ENCODE measurements around the gene PRR15L.

The PRR15L gene

DNA sequence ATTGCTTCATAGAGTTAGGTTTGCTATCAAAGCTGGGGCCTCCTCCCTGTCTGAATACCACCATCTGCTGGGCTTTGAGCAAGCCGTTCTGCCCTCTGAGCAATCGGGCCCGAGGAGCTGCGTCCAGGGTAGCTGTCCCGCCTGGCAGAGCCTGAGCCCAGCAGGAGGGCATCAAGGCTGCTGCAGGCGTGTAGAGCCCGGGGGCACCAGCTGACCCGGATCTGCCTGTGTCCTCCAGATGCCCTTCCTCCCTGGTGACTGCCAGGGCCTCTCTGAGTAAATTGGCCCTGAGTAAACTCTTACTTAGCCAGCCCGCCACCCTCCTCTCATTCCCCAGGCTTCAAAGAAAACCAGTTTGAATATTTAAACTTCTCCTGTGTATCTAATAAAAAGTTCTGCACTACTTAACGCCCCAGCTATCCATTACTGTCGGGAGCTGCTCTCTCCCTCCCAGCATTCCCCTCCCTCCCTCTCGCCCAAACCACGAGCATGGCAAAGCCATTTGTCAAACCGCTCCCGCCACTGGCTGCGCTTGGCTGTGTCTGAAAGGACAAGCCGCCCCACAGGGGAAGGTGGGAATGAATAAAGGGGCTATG, 29.7 kb upstream of the PRR15L start:
- peak; percentile 52 to 82 for DNase-seq

GRCh38 chr17:47986520-47986919, 28.8 kb upstream of the PRR15L start:
- DNase-seq, result no peak

DNA sequence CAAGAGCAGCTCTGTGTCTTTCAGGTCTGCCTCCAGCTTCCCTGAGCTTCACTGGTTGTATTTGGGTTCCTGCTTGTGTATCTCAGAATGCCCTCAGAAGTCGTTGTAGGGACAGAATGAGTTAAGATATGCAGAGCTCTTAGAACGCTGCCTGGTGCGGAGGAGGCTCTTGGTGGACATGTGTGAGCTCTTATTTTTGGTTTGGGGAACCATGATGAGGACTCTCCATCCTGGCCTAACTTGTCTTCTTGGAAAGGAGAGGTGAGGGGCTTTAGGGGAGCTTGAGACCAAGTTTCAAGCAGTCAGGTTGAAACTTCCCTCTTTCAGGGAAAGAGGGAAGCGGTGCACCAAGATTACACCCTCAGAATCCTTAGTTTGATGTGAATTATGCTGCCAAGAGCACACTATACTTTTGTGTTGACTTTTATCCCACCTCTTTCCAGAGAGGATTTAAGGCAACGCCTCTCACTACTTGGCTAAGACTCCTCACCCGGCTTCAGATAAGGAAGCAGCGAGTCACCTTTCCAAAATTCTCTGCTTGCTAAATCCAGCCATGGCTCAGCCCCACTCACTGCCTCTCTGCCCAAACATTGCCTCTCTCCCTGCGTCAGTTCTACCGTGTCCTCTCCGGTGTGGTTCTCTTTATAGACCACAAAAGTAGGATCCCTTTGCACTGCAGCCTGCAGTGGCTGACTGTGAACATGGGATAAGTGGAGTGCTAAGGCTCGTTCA, 26.0 kb upstream of the PRR15L start:
- DNase-seq, result no peak

DNA sequence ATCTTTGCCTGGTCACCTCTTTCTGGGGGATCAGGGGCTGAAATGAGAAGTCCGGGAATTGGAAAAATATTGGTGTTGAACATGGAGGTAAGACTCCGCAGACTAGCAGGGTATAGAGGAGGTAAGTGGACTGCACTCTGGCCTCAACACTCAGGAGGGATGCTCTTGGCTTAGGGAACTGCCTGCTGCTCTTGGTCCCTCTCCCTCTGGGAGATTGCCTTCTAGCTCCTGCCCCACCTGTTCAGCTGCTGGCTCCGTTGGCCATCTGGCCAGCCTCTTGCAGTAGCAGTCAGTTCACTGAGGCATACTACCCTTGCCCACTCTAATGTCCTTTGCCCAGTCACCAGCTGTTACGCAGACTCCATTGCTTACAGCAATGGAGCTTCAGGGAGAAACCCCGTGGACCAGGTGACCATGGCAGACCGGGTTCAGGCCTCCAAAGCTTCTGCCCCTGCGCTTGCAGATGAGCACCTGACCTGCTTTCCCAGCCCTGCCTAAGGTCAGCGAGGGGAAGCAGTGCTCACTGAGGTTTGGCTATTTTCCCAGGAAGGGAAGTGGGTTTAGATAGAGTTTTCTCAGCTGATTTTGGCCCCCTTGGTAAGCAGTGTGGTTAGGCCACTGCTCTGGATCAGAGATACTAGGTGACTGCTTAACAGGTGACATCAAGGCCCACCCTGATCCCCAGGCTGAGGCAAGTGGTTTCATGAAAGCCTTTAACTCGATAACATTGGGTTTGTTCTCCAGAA, 25.1 kb upstream of the PRR15L start:
- DNase-seq, result no peak

GRCh38 chr17:47982091-47982617, 24.5 kb upstream of the PRR15L start:
- DNase-seq, result no peak

DNA sequence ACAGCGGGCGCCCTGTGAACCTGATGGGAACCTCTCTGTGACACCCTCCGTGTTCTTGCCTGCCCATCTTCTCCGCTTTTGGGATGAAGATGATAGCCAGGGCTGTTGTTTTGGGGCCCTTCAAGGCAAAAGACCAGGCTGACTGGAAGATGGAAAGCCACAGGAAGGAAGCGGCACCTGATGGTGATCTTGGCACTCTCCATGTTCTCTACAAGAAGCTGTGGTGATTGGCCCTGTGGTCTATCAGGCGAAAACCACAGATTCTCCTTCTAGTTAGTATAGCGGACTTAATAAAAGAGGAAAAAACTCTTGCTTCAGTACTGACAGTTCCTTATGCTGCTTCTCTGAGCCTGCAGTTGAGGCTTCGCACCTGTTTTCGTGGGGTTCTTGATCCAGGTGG, 23.8 kb upstream of the PRR15L start:
- DNase-seq, result no peak

DNA sequence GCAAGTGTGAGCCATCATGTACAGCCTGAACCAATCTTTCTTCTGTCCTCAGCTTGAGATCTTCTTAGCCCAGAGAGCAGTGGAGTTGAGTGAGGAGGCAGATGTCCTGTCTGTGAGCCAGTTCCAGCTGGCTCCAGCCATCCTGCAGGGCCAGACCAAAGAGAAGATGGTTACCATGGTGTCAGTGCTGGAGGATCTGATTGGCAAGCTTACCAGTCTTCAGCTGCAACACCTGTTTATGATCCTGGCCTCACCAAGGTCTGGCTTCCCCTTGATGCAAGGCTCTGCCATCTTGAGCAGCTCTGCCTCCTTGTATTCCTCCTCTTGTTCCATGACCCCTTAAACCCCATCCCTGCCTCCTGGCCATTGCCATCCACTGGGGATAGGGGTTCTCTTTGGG, 22.9 kb upstream of the PRR15L start:
- peak in 1 of 2 experiments; percentile 35 for DNase-seq

DNA sequence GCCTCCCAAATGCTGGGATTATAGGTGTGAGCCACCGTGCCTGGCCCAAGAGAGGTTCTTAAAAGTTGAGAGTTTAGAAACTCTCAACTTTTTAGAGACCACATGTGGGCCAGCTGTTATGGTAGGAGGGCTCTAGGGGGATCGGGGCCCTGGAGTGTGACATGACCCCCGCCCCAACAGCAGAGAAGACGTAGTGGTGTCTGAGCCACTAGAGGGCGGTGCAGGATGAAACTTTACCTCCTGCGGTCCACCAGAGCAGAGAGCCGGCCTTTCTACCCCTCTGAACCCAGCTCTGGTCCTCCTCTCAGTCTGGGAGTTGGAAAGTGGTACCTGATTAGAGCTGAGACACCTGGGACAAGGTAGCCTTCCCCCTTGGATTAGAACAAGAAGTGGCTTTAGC, 20.6 kb upstream of the PRR15L start:
- peak; percentile 64 to 73 for DNase-seq

DNA sequence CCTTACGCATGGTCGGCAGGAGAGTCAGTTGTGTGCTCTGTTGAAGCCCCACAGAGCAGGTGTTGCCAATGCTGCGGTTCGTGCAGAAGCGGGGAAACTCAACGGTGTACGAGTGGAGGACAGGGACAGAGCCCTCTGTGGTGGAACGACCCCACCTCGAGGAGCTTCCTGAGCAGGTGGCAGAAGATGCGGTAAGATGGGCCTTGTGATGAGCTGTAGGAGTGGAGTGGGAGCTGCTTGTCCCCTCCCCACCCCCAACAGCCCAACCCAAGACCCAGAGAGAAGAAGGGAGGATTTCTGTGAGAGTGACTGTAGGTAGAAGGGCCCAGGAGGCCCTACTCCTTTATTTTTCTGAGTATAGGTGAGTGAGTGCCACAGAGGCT, 18.1 kb upstream of the PRR15L start:
- no peak for DNase-seq

DNA sequence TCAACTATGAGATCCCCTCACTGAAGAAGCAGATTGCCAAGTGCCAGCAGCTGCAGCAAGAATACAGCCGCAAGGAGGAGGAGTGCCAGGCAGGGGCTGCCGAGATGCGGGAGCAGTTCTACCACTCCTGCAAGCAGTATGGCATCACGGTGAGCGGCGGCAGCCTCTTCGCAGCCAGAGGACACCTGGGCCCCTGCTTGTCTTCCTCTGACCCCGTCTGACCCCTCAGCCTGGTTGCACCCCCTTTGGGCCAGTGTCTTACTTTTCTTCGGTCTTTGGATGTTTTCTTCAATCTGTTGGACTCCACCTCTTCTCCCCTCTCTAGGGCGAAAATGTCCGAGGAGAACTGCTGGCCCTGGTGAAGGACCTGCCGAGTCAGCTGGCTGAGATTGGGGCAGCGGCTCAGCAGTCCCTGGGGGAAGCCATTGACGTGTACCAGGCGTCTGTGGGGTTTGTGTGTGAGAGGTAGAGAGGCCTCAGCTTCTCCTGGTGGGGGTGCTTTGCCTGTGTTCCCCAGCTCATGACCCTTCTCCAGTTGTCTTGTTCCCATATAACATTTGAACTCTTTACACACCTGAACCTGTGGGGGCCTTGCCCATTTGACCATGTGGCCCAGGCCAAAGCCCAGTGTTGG, 17.6 kb upstream of the PRR15L start:
- DNase-seq, result no peak

DNA sequence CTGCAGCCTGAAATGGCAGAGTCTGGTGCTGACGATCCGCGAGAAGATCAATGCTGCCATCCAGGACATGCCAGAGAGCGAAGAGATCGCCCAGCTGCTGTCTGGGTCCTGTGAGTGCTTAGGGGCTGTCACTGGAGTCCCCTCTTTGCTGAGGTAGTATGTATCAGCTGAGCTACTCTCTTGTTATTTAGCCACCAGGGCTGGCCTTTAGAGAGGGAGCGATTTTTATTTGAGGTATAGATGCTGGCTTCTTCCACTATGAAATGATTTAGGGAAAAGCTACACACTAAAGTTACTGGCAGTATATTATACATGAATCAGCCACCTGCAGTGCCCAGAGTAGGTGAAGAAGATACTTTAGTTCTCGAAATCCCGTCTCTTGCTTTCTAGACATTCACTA, 15.9 kb upstream of the PRR15L start:
- no peak for DNase-seq

GRCh38 chr17:47970725-47971499, 13.2 kb upstream of the PRR15L start, which contains the start of gene CDK5RAP3:
TSS of gene CDK5RAP3 (plus strand) at chr17:47971113. CDS start at chr17:47971147, 34 bp downstream.
- peak; percentile 100 for DNase-seq

- no peak for DNase-seq
Measured at GRCh38 chr17:47969930-47970724, 12.4 kb upstream of the PRR15L start.

DNA sequence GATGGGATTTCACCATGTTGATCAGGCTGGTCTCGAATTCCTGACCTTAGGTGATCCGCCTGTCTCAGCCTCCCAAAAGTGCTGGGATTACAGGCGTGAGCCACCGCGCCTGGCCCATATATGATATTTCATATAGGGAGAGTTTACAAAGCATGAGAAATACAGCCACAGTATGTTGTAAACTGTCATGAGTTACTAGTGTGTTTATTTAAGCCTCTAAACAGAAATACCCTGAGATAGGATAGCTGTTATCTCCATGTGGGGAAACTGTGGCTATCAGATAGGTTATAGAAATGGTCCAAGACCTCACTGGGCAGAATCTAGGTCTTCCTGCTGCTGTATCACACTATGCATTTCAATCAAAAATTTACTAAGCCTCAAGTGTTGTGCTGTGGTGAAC, 11.2 kb upstream of the PRR15L start:
- DNase-seq, result no peak

DNA sequence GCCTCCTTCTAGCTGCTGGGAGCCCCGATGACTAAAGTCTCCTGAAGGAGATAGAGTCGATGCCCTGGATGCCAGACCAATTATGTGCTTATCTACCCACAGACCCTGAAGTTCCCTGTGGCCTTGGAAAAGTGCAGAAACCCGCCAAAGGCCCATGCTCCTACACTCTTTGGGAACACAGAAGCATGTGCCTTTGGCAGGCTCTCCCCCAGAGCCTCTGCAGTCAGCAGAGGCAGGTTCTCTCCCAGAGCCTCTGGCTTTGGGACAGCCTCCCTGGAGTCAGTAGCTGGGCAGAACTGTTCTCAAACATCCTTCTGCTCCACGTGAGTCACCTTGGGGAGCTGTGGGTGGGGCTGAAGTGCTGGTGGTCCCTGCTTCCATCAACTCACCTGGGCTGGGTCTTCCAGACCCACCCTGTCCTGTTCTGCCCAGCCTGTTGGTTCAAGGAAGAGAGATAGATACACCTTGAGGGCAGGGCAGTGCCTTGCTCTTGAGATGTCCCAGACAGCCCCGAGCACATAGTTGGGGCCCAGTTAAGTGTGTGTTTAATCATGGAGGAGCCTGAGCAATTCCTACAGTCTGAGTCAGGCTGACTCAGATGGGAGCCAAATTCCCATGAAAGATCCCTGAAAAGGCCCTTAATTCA, 10.0 kb upstream of the PRR15L start:
- DNase-seq, result no peak

DNA sequence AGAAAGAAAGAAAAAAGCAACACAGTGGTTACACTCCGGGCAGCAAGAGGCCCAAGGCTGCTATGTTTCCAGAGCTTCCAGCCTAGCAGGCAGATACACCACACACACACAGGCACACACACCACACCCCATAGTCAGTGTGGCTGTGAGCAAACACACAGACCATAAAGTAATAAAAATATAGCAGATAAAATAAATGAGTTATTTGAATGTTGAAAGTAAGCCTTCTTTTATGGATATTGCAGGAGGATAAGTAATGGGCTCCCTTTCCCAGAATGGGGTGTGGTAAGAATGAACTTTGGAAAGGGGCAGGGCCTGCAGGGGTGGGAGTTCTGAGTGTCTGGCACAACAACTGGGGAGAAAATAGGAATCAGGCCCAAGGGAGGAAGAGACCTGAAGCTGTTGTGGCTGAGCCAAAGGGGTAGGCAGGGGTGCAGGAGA, 8.4 kb upstream of the PRR15L start:
- no peak for DNase-seq

DNA sequence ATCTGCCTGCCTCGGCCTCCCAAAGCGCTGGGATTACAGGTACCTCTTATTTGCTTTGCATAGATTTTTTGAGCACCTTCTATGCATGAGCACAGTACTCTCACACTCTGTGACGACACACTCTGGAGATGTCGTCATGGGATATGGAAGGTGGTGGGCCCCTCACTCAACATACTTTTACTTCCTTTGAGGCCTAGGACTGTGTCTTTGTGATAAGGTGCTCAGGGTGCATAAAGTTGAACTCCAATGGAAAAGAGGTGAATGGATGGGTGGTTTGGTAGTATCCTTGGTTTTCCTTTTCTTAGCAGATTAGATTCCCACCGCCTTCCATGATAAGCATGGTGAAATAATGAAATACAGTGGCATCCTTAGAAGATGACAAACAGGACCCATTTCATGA, 7.2 kb upstream of the PRR15L start:
- no peak for DNase-seq

DNA sequence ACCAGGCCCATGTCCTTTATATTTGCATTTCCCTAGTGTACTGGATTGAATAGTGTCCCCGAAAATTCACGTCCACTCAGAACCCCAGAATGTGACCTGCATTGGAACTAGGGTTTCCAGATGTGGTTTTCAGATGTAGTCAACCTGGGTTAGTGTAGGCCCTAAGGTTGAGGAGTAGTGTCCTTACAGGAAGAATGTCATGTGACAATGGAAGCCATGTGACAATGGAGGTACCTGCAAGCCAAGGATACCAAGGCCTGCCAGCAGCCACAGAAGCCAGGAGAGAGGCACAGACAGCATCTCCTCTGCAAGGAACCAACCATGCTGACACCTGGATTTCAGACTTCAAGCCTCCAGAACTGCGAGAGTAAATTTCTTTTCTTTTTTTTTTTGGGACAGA, 5.2 kb upstream of the PRR15L start:
- DNase-seq, result no peak

DNA sequence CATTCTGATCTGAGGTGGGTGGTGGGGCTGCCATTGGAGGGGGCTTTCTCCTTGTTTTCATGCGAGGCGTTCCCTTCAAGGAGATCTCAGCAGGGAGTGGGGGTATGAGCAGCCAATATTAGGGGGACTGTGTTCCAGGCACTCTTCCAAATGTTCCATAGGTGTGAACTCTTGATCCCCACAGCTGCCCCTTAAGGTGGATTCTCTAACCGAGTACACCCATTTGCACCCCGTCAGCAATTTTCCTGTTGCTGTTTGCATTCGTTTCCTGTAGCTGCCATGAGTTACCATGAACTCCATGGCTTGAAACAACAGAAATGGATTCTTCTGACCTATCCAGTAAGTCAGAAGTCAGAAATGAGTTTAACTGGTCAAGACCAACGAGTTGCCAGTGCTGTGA, 3.7 kb upstream of the PRR15L start:
- no peak for DNase-seq

DNA sequence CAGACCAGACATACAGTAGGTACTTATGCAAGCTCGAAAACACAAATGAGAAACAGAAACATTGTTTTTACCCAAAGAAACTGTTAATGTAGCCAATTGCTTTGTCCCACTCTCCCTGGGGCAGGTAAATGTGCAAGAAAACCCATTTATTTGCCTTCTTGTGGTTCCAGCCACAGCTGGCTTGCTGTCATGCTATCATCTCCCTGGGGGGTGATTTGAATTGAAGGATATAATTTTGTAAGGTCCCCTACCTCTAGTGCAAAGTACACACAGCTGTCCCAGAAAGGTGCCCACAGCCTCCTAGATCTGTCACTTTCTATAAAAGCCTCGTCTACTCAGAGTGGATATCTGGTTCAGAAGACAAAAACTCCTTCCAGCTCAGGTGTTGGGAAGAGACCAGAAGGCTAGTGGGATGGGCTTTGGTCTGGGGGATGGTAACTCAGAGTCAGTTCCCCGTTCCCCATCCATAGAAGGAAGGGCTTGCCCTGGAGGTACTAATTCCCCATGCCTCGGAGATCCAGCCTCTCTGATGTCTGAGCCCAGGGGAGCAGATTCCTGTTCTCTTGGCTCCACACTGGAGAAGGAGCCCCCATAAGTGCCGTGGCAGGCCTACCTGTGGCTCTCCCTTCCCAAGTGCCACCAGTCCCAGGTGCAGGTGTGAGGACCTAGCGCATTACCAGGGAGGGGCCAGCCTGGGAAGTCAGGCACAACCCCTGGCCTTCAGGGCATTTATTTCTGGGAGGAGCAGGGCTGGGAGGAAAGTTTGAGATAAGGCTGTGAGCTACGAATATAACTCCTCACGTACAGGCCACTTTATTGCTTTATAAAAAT, 2.4 kb upstream of the PRR15L start:
- peak; percentile 96 to 98 for DNase-seq

Measured in NCI-H2081 (cell line).